ENCODE measurements around the gene APP.

APP gene

GRCh38 chr21:25842925-25843324 lies 327.6 kb downstream of the APP start:
- FAIRE-seq = no peak
- TF ChIP-seq POLR2A (IDR thresholded peaks at IDR 0.05; ENCODE audit: low read depth, low read length) (no peak), TAF1 (IDR thresholded peaks at IDR 0.05; ENCODE audit: borderline replicate concordance, low read depth, low read length) (no peak), POLR2AphosphoS5 (IDR thresholded peaks at IDR 0.05; ENCODE audit: low read depth, low read length) (no peak)
- DNase-seq (ENCODE audit: insufficient read length) = no peak

GRCh38 chr21:25838809-25839208 lies 331.8 kb downstream of the APP start:
- TF ChIP-seq TAF1 (IDR thresholded peaks at IDR 0.05; ENCODE audit: borderline replicate concordance, low read depth, low read length) (no peak), POLR2AphosphoS5 (IDR thresholded peaks at IDR 0.05; ENCODE audit: low read depth, low read length) (no peak), POLR2A (IDR thresholded peaks at IDR 0.05; ENCODE audit: low read depth, low read length) (no peak)
- DNase-seq (ENCODE audit: insufficient read length) (no peak), FAIRE-seq (no peak)

GRCh38 chr21:25837533-25838265 lies 332.9 kb downstream of the APP start:
- DNase-seq (ENCODE audit: insufficient read length) = no peak
- no peak for FAIRE-seq

GRCh38 chr21:25836396-25836795 lies 334.2 kb downstream of the APP start:
- DNase-seq (ENCODE audit: insufficient read length) (no peak), FAIRE-seq (no peak)
- TF ChIP-seq POLR2A (IDR thresholded peaks at IDR 0.05; ENCODE audit: low read depth, low read length) = no peak
- no peak for TF ChIP-seq POLR2AphosphoS5 (IDR thresholded peaks at IDR 0.05; ENCODE audit: low read depth, low read length)
- TF ChIP-seq TAF1 (IDR thresholded peaks at IDR 0.05; ENCODE audit: borderline replicate concordance, low read depth, low read length) = no peak

More at GRCh38 chr21:25837533-25838265, 332.9 kb downstream of the APP start:
- no peak for TF ChIP-seq POLR2A (IDR thresholded peaks at IDR 0.05; ENCODE audit: low read depth, low read length)
- TF ChIP-seq TAF1 (IDR thresholded peaks at IDR 0.05; ENCODE audit: borderline replicate concordance, low read depth, low read length) = no peak
- no peak for TF ChIP-seq POLR2AphosphoS5 (IDR thresholded peaks at IDR 0.05; ENCODE audit: low read depth, low read length)

- DNase-seq (ENCODE audit: insufficient read length) (no peak), FAIRE-seq (no peak)
- no peak for TF ChIP-seq POLR2AphosphoS5 (IDR thresholded peaks at IDR 0.05; ENCODE audit: low read depth, low read length)
- TF ChIP-seq POLR2A (IDR thresholded peaks at IDR 0.05; ENCODE audit: low read depth, low read length) = no peak
- TF ChIP-seq TAF1 (IDR thresholded peaks at IDR 0.05; ENCODE audit: borderline replicate concordance, low read depth, low read length) = no peak
Observed at GRCh38 chr21:25834381-25834780, 336.2 kb downstream of the APP start.

GRCh38 chr21:25831300-25831960 lies 339.1 kb downstream of the APP start:
- TF ChIP-seq POLR2AphosphoS5 (IDR thresholded peaks at IDR 0.05; ENCODE audit: low read depth, low read length) (no peak), TAF1 (IDR thresholded peaks at IDR 0.05; ENCODE audit: borderline replicate concordance, low read depth, low read length) (no peak), POLR2A (IDR thresholded peaks at IDR 0.05; ENCODE audit: low read depth, low read length) (no peak)
- DNase-seq (ENCODE audit: insufficient read length) (no peak), FAIRE-seq (no peak)
